Brain microvascular endothelial cell (primary cell): Measurements from ENCODE around the gene GTF2F1.
A peak's percentile ranks its signal among the peaks of the same experiment; 100 is the strongest.
"Not testable (repeated sequence)": the region's sequence is repeated elsewhere in the genome, so short reads cannot be mapped to it uniquely, and the experiment has no call there.

ENCODE experiments used
- DNase-seq: peaks from one replicate; pipeline ENCODE4 v3.0.0-alpha.2; 2020
- H3K27ac ChIP-seq: fragments of 250-450 bp; sonication (Bioruptor Pico); 2 replicates; pipeline ENCODE4 v1.5.1; 2020; ENCODE audit warnings: mild to moderate bottlenecking, moderate library complexity
- H3K27me3 ChIP-seq: fragments of 250-450 bp; sonication (Bioruptor Pico); replicated peaks from 2 replicates; pipeline ENCODE4 v1.5.1; 2020; ENCODE audit warnings: mild to moderate bottlenecking
- H3K36me3 ChIP-seq: fragments of 250-450 bp; sonication (Bioruptor Pico); replicated peaks from 2 replicates; pipeline ENCODE4 v1.5.1; 2020; ENCODE audit warnings: mild to moderate bottlenecking
- H3K4me3 ChIP-seq: 2 replicates; pipeline ENCODE4 v1.5.1; 2011; ENCODE audit warnings: low read depth, mild to moderate bottlenecking, control low read depth, low read length, moderate library complexity
- in situ Hi-C: cut with HindIII; loops from 2 replicates; pipeline ENCODE4 v1.10.0; 2017; ENCODE audit warnings: low sequenced_read_pairs, low pct_ligation_motif_present
- TF ChIP-seq, protein P1 (sequence below): IDR thresholded peaks from 2 replicates; pipeline ENCODE4 v1.5.1; 2011; ENCODE audit warnings: low read depth, mild to moderate bottlenecking, moderate library complexity, low read length, control low read depth, inconsistent platforms; ENCODE audit errors: missing control alignments

The GTF2F1 gene

DNA sequence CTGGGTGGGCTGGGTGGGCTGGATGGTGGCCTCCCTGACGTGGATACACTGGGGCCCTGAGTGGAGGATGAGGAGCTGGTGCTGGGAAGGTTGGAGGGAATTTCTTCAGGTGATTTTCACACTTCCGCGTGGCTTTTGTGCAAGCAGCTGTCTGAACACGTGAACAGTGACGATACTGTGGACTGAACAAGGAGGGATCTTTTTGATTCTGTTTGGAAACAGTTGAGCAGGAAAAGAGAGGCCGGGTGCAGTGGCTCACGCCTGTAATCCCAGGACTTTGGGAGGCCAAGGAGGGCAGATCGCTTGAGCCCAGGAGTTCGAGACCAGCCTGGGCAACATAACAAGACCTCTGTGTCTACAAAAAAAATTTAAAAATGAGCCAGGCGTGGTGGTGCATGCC, 9.1 kb upstream of the GTF2F1 start:
- Histone ChIP-seq H3K27ac (no peak overlapping the region), H3K4me3 (no peak overlapping the region), H3K36me3 (no peaks in the 10 kb centered on the region), H3K27me3 (no peaks in the 10 kb centered on the region)
- in situ Hi-C loops = no loop called here
- DNase-seq = no peak
- TF ChIP-seq, protein P1, sequence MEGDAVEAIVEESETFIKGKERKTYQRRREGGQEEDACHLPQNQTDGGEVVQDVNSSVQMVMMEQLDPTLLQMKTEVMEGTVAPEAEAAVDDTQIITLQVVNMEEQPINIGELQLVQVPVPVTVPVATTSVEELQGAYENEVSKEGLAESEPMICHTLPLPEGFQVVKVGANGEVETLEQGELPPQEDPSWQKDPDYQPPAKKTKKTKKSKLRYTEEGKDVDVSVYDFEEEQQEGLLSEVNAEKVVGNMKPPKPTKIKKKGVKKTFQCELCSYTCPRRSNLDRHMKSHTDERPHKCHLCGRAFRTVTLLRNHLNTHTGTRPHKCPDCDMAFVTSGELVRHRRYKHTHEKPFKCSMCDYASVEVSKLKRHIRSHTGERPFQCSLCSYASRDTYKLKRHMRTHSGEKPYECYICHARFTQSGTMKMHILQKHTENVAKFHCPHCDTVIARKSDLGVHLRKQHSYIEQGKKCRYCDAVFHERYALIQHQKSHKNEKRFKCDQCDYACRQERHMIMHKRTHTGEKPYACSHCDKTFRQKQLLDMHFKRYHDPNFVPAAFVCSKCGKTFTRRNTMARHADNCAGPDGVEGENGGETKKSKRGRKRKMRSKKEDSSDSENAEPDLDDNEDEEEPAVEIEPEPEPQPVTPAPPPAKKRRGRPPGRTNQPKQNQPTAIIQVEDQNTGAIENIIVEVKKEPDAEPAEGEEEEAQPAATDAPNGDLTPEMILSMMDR = no peak

DNA sequence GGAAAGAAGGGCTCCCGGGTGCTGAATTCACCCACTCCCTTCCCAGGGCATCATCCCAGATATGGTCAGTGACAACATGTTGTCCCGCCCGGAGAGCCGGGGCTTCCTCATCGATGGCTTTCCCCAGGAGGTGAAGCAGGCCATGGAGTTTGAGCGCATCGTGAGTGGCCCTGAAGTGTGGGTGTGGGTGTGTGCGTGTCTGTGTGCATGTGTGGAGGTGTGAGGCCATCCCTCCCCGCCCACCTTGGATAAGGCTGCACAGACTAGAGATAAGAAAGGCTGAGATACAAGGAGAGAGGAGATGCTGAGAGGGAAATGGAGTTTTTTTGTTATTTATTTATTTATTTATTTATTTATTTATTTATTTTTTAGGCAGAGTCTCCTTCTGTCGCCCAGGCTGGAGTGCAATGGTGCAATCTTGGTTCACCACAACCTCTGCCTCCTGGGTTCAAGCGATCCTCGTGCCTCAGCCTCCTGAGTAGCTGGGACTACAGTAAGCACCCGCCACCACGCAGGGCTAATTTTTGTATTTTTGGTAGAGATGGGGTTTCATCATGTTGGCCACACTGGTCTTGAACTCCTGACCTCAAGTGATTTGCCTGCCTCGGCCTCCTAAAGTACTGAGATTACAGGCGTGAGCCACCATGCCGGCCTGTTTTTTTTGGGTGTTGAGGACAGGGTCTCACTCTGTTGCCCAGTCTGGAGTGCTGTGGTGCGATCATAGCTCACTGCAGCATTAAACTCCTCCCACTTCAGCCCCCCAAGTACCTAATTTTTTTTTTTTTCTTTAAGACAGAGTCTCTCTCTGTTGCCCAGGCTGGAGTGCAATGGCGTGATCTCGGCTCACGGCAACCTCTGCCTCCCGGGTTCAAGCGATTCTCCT, 7.3 kb upstream of the GTF2F1 start:
- in situ Hi-C loops, DNase-seq, H3K4me3 ChIP-seq, H3K36me3 ChIP-seq, H3K27ac ChIP-seq, H3K27me3 ChIP-seq: not testable (repeated sequence)

DNA sequence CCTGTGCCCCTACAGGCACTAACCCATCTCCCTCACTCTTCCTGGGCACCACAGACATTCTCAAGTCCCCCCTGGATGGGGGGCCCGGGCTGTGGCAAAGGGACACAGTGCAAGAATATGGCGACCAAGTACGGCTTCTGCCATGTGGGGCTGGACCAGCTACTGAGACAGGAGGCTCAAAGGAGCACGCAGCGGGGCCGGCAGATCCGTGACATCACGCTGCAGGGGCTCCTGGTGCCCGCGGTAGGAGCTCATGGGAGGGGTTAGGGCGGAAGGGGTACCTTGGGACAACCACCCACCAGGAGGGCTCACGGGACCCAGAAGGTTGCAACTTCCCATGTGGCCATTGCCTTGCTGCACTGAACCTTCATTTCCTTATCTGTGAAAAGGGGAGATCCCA, 3.3 kb upstream of the GTF2F1 start:
- in situ Hi-C loops = no loop called here
- TF ChIP-seq, protein P1 = no peak
- H3K27ac ChIP-seq = no peak overlapping the region
- H3K27me3 ChIP-seq = no peaks in the 10 kb centered on the region
- no peak for DNase-seq
- no peak overlapping the region for H3K4me3 ChIP-seq
- no peaks in the 10 kb centered on the region for H3K36me3 ChIP-seq

DNA sequence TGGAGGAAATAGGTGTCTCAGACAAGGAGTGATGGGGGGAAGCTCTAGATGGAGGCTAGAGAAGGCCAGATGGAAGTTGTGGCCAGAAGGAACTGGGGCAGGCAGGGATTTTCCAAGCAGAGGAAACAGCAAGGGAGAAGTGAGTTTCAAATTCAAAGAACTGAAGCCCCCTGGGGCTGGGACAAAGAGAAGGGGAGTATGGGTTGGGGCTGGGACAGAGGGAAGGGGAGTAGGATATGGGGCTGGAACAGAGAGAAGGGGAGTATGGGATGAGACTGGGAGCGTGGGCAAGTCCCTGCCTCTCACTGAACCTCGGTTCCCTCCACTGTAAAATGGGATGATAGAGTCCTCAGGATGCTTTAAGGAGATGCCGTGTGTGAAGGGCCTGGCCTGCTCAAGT, 1.9 kb upstream of the GTF2F1 start:
- no peak overlapping the region for H3K4me3 ChIP-seq
- in situ Hi-C loops = no loop called here
- H3K27ac ChIP-seq = no peak overlapping the region
- H3K27me3 ChIP-seq = no peaks in the 10 kb centered on the region
- DNase-seq = no peak
- peaks cover 3% of the 10 kb centered on the region for H3K36me3 ChIP-seq
- TF ChIP-seq, protein P1 = no peak

DNA sequence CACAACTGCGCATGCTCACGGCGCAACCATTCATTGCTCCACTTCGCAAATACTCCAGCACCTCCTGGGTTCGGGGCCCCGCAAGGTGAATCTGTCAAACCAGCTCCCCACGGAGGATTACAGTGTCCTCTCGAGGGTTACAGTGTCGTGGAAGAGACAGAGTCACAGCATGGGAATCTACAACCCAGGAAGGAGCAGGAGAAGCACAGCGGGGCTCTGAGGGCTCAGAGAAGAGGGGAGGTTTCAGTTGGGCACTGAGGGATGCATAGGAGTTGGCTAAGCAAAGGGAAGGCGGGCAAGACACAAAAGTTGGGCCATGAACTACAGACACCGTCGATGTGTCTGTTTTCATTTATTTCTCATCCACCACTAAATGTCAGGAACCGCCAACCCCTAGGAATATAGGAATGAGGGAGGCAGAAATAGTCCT, 1.0 kb upstream of the GTF2F1 start:
- in situ Hi-C loops = no loop called here
- H3K27me3 ChIP-seq = no peaks in the 10 kb centered on the region
- TF ChIP-seq, protein P1 = no peak
- peak overlapping the region; percentile 92 for H3K4me3 ChIP-seq
- peak overlapping the region; percentile 93 for H3K27ac ChIP-seq
- DNase-seq = no peak
- H3K36me3 ChIP-seq = peaks cover 8% of the 10 kb centered on the region

DNA sequence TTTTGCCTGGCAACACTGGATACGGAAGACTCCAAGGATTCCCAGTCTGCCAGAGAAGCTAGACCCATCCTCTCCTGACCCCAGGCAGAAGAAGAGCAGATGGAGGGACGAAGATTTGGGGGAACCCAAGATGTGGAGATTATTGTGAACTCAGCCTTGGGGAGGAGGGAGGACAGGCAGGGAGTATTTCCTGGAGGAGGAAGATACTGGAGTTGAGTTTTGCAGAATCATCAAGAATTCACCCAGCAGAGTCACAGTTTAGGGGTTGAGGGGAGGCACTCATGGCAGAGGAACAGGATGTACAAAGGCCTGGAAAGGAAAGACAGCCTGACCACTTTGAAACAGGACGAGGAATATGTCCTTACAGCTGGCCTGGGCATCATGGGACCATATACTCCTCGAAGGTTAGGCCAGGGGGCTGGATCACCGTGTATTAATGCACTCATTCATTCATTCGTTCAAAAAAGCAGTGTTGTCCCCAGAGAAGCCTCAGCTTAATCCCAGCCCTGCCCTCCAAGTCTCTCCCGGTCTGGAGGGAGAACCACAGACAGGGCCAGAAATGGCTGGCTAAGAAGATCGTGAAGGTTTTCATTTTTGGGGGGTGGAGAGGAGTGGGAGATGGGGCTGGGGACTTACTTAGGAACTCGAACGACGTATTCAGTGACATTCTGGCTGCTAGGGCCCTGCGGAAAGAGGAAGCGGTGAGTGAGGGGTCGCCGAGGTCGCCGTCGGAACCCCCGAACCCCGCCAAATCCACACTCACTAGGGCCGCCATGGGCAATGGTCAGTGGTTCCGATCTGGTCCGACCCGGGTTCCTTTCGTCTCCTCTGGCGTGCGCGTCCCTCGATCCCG, 517 bp downstream of the GTF2F1 start:
- in situ Hi-C loops = no loop called here
- Histone ChIP-seq H3K4me3 (peak overlapping the region; percentile 92), H3K27me3 (no peaks in the 10 kb centered on the region), H3K36me3 (peaks cover 24% of the 10 kb centered on the region), H3K27ac (peak overlapping the region; percentile 93)
- TF ChIP-seq, protein P1 = no peak
- DNase-seq = no peak
